GM12878 (cell line): ENCODE data around the gene PID1.

Experiments
- ATF2 ChIP-seq: IDR thresholded peaks from 2 replicates; pipeline ENCODE4 v1.6.1; 2012; ENCODE audit warnings: low read length, inconsistent platforms
- BACH1 ChIP-seq: fragments of 450-650 bp; IDR thresholded peaks from 2 replicates; pipeline ENCODE4 v1.6.1; 2017; ENCODE audit warnings: mild to moderate bottlenecking, borderline replicate concordance
- HDAC6 ChIP-seq: fragments of 200-600 bp; sonication (generic); IDR thresholded peaks from one replicate; pipeline ENCODE4 v1.8.0; 2017; ENCODE audit warnings: antibody characterized with exemption; ENCODE audit not compliant: unreplicated experiment
- MEF2A ChIP-seq: IDR thresholded peaks from 2 replicates; pipeline ENCODE4 v1.6.1; 2011; ENCODE audit warnings: low read depth, mild to moderate bottlenecking, low read length, moderate library complexity; ENCODE audit not compliant: insufficient read depth
- NFYA ChIP-seq: IDR thresholded peaks from 2 replicates; pipeline ENCODE4 v1.6.1; 2011; ENCODE audit warnings: low read depth, mild to moderate bottlenecking, low read length, improper control_type of control experiment, borderline replicate concordance
- POLR2A ChIP-seq: IDR thresholded peaks from 2 replicates; pipeline ENCODE4 v1.6.1; 2011; ENCODE audit warnings: low read depth, mild to moderate bottlenecking, low read length
- POLR2AphosphoS5 ChIP-seq: IDR thresholded peaks from 2 replicates; pipeline ENCODE4 v1.6.1; 2011; ENCODE audit warnings: mild to moderate bottlenecking, low read length, inconsistent platforms
- SIX5 ChIP-seq: IDR thresholded peaks from 2 replicates; pipeline ENCODE4 v1.6.1; 2011; ENCODE audit warnings: mild to moderate bottlenecking, low read depth, low read length, moderate library complexity; ENCODE audit not compliant: severe bottlenecking
- SMAD1 ChIP-seq: fragments of 450-650 bp; IDR thresholded peaks from 2 replicates; pipeline ENCODE4 v1.6.1; 2018; ENCODE audit warnings: mild to moderate bottlenecking, low read depth; ENCODE audit not compliant: partially characterized antibody
- STAT3 ChIP-seq: IDR thresholded peaks from 2 replicates; pipeline ENCODE4 v1.6.1; 2011; ENCODE audit warnings: low read depth, low read length, improper control_type of control experiment
- ZNF207 ChIP-seq: fragments of 450-650 bp; IDR thresholded peaks from 2 replicates; pipeline ENCODE4 v1.6.1; 2014; ENCODE audit warnings: antibody characterized with exemption, mild to moderate bottlenecking, borderline replicate concordance
- TF ChIP-seq, protein P1 (sequence below): IDR thresholded peaks from 2 replicates; pipeline ENCODE4 v1.6.1; 2012; ENCODE audit warnings: low read depth, low read length, improper control_type of control experiment
- TF ChIP-seq, protein P2 (sequence below), 3 experiments: IDR thresholded peaks in 2 of 3; conservative IDR thresholded peaks in 1 of 3; 2 replicates each; pipeline ENCODE4 v1.5.1; 2011; ENCODE audit warnings: low read depth in 3 of 3, low read length in 3 of 3, mild to moderate bottlenecking in 3 of 3, control low read depth in 2 of 3, moderate library complexity in 2 of 3, inconsistent platforms in 1 of 3, mixed read lengths in 1 of 3; ENCODE audit not compliant: control insufficient read depth in 2 of 3, insufficient read depth in 1 of 3; ENCODE audit errors: extremely low read depth in 1 of 3
- TF ChIP-seq, protein P3 (sequence below): fragments of 450-650 bp; IDR thresholded peaks from 2 replicates; pipeline ENCODE4 v1.6.1; 2017; ENCODE audit warnings: mild to moderate bottlenecking, low read depth, inconsistent platforms; ENCODE audit not compliant: poor library complexity, severe bottlenecking

GRCh38 chr2:229275506-229275905, 4.4 kb upstream of the PID1 start:
- TF ChIP-seq, protein P1, sequence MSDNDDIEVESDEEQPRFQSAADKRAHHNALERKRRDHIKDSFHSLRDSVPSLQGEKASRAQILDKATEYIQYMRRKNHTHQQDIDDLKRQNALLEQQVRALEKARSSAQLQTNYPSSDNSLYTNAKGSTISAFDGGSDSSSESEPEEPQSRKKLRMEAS, result no peak
- TF ChIP-seq POLR2AphosphoS5, result no peak
- no peak for TF ChIP-seq ZNF207
- TF ChIP-seq, protein P2, sequence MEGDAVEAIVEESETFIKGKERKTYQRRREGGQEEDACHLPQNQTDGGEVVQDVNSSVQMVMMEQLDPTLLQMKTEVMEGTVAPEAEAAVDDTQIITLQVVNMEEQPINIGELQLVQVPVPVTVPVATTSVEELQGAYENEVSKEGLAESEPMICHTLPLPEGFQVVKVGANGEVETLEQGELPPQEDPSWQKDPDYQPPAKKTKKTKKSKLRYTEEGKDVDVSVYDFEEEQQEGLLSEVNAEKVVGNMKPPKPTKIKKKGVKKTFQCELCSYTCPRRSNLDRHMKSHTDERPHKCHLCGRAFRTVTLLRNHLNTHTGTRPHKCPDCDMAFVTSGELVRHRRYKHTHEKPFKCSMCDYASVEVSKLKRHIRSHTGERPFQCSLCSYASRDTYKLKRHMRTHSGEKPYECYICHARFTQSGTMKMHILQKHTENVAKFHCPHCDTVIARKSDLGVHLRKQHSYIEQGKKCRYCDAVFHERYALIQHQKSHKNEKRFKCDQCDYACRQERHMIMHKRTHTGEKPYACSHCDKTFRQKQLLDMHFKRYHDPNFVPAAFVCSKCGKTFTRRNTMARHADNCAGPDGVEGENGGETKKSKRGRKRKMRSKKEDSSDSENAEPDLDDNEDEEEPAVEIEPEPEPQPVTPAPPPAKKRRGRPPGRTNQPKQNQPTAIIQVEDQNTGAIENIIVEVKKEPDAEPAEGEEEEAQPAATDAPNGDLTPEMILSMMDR (IDR thresholded peaks at IDR 0.05 in 2 of 3, conservative IDR thresholded peaks at IDR 0.05 in 1 of 3; ENCODE audit: control insufficient read depth in 2 of 3, extremely low read depth in 1 of 3, insufficient read depth in 1 of 3, low read depth in 3 of 3, low read length in 3 of 3), result no peak
- TF ChIP-seq POLR2A, result no peak
- TF ChIP-seq MEF2A, result no peak
- TF ChIP-seq STAT3, result no peak
- no peak for TF ChIP-seq HDAC6
- TF ChIP-seq ATF2, result no peak
- no peak for TF ChIP-seq SIX5
- TF ChIP-seq, protein P3, sequence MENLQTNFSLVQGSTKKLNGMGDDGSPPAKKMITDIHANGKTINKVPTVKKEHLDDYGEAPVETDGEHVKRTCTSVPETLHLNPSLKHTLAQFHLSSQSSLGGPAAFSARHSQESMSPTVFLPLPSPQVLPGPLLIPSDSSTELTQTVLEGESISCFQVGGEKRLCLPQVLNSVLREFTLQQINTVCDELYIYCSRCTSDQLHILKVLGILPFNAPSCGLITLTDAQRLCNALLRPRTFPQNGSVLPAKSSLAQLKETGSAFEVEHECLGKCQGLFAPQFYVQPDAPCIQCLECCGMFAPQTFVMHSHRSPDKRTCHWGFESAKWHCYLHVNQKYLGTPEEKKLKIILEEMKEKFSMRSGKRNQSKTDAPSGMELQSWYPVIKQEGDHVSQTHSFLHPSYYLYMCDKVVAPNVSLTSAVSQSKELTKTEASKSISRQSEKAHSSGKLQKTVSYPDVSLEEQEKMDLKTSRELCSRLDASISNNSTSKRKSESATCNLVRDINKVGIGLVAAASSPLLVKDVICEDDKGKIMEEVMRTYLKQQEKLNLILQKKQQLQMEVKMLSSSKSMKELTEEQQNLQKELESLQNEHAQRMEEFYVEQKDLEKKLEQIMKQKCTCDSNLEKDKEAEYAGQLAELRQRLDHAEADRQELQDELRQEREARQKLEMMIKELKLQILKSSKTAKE, result no peak
- TF ChIP-seq BACH1, result no peak
- no peak for TF ChIP-seq SMAD1
- TF ChIP-seq NFYA, result no peak
